ENCODE measurements around the gene SERPINI2.

GRCh38 chr3:167466966-167467365 lies 6.9 kb downstream of the SERPINI2 start:
- TF ChIP-seq CTCF (IDR thresholded peaks at IDR 0.05; ENCODE audit: low read depth, low read length, poor library complexity, severe bottlenecking), result no peak
- no peak for TF ChIP-seq EZH2phosphoT487 (IDR thresholded peaks at IDR 0.05; ENCODE audit: borderline replicate concordance, low read length)

All from DOHH2 (cell line).